Large intestine (tissue), 12 donors: ENCODE measurements around the gene SRF. TPM values are rescaled to one million over a fixed set of nuclear protein-coding genes. Genes with fewer than 3 reads are reported as not detected.

Source experiments
- DNase-seq, 2 donors: peaks; one replicate each; pipeline versions ENCODE4 v3.0.0 to v3.0.0-alpha.2; 2013
- H3K27ac ChIP-seq: one replicate; pipeline ENCODE4 v1.5.1; 2013; ENCODE audit warnings: low read length
- H3K27me3 ChIP-seq: 2 replicates; pipeline ENCODE4 v1.6.1; 2013; ENCODE audit warnings: low read length; ENCODE audit not compliant: control insufficient read depth, insufficient read depth
- H3K36me3 ChIP-seq: 2 replicates; pipeline ENCODE4 v1.6.1; 2013; ENCODE audit warnings: low read length; ENCODE audit not compliant: control insufficient read depth, insufficient read depth
- H3K4me1 ChIP-seq: one replicate; pipeline ENCODE4 v1.6.1; 2013; ENCODE audit warnings: low read length; ENCODE audit not compliant: control insufficient read depth, insufficient read depth
- H3K4me3 ChIP-seq: one replicate; pipeline ENCODE4 v1.5.1; 2013; ENCODE audit warnings: low read length
- H3K9me3 ChIP-seq: one replicate; pipeline ENCODE4 v1.6.1; 2013; ENCODE audit warnings: mild to moderate bottlenecking, low read depth, low read length, moderate library complexity; ENCODE audit not compliant: control insufficient read depth
- WGBS: methylation state at CpG from one replicate; pipeline ENCODE4 v1.1.5; 2013; ENCODE audit warnings: low lambda C conversion rate; ENCODE audit not compliant: insufficient coverage; 5-methylcytosine and 5-hydroxymethylcytosine counted together
- long read RNA-seq, 11 donors: transcript quantifications; one replicate each; lab custom pipeline, GENCODE V29; 2026
- polyA plus RNA-seq: library from polyadenylated mRNA; unstranded; fragments of 120-200 nt; gene quantifications from one replicate; pipeline ENCODE4 v1.2.1, GENCODE V29; 2013

SRF gene
- polyA plus RNA-seq = 30.1 TPM
- long read RNA-seq, donor 1, full-length matches to known transcripts = 6 of 6 reads
- long read RNA-seq, donor 1, partial matches to known transcripts = 0 of 6 reads
- long read RNA-seq, donor 1, other reads (novel, unspliced or antisense) = 0 of 6 reads
- long read RNA-seq, donor 2, full-length matches to known transcripts = 2 of 10 reads
- long read RNA-seq, donor 2, partial matches to known transcripts = 8 of 10 reads
- long read RNA-seq, donor 2, other reads (novel, unspliced or antisense) = 0 of 10 reads
- long read RNA-seq, donor 3, full-length matches to known transcripts = 4 of 106 reads
- long read RNA-seq, donor 3, partial matches to known transcripts = 102 of 106 reads
- long read RNA-seq, donor 3, other reads (novel, unspliced or antisense) = 0 of 106 reads
- long read RNA-seq, donor 4, full-length matches to known transcripts = 1 of 9 reads
- long read RNA-seq, donor 4, partial matches to known transcripts = 8 of 9 reads
- long read RNA-seq, donor 4, other reads (novel, unspliced or antisense) = 0 of 9 reads
- long read RNA-seq, donor 5, full-length matches to known transcripts = 2 of 2 reads
- long read RNA-seq, donor 5, partial matches to known transcripts = 0 of 2 reads
- long read RNA-seq, donor 5, other reads (novel, unspliced or antisense) = 0 of 2 reads
- long read RNA-seq, donor 6, full-length matches to known transcripts = 3 of 16 reads
- long read RNA-seq, donor 6, partial matches to known transcripts = 13 of 16 reads
- long read RNA-seq, donor 6, other reads (novel, unspliced or antisense) = 0 of 16 reads
- long read RNA-seq, donor 7, full-length matches to known transcripts = 2 of 16 reads
- long read RNA-seq, donor 7, partial matches to known transcripts = 14 of 16 reads
- long read RNA-seq, donor 7, other reads (novel, unspliced or antisense) = 0 of 16 reads
- long read RNA-seq, donor 8, full-length matches to known transcripts = 4 of 86 reads
- long read RNA-seq, donor 8, partial matches to known transcripts = 82 of 86 reads
- long read RNA-seq, donor 8, other reads (novel, unspliced or antisense) = 0 of 86 reads
- long read RNA-seq, donor 9, full-length matches to known transcripts = 3 of 9 reads
- long read RNA-seq, donor 9, partial matches to known transcripts = 6 of 9 reads
- long read RNA-seq, donor 9, other reads (novel, unspliced or antisense) = 0 of 9 reads
- long read RNA-seq, donor 10, full-length matches to known transcripts = 4 of 23 reads
- long read RNA-seq, donor 10, partial matches to known transcripts = 19 of 23 reads
- long read RNA-seq, donor 10, other reads (novel, unspliced or antisense) = 0 of 23 reads
- long read RNA-seq, donor 11, full-length matches to known transcripts = 5 of 19 reads
- long read RNA-seq, donor 11, partial matches to known transcripts = 14 of 19 reads
- long read RNA-seq, donor 11, other reads (novel, unspliced or antisense) = 0 of 19 reads

GRCh38 chr6:43170931-43171706, at the start of gene SRF:
TSS of gene SRF (plus strand) at chr6:43171269. CDS start at chr6:43171657, 388 bp downstream.
- Histone ChIP-seq H3K9me3 (no peaks in the 10 kb centered on the region), H3K4me3 (peak within 1 kb of the TSS; percentile 79), H3K36me3 (peaks cover 12% of the 10 kb centered on the region), H3K4me1 (peaks cover 29% of the 10 kb centered on the region), H3K27me3 (no peaks in the 10 kb centered on the region), H3K27ac (peak within 1 kb of the TSS; percentile 94)
- DNase-seq = peak; percentile 99 to 100
- WGBS = no CpG with 5 or more reads among the region's 83 CpGs

GRCh38 chr6:43122146-43122545, 48.9 kb upstream of the SRF start:
- no peaks in the 10 kb centered on the region for H3K36me3 ChIP-seq
- no peak overlapping the region for H3K4me3 ChIP-seq
- no peaks in the 10 kb centered on the region for H3K27me3 ChIP-seq
- H3K4me1 ChIP-seq = peaks cover 28% of the 10 kb centered on the region
- DNase-seq = no peak
- H3K9me3 ChIP-seq = no peaks in the 10 kb centered on the region
- no peak overlapping the region for H3K27ac ChIP-seq
- WGBS = no CpG with 5 or more reads among the region's 2 CpGs

- H3K4me3 ChIP-seq = no peak overlapping the region
- no CpG with 5 or more reads among the region's 25 CpGs for WGBS
- H3K4me1 ChIP-seq = peaks cover 32% of the 10 kb centered on the region
- H3K27me3 ChIP-seq = no peaks in the 10 kb centered on the region
- no peaks in the 10 kb centered on the region for H3K36me3 ChIP-seq
- no peak for DNase-seq
- H3K9me3 ChIP-seq = no peaks in the 10 kb centered on the region
- peak overlapping the region; percentile 6 for H3K27ac ChIP-seq
Observed at GRCh38 chr6:43123461-43124314, 47.4 kb upstream of the SRF start.

GRCh38 chr6:43124481-43124880, 46.6 kb upstream of the SRF start:
- WGBS = no CpG with 5 or more reads among the region's 6 CpGs
- Histone ChIP-seq H3K36me3 (peaks cover 2% of the 10 kb centered on the region), H3K4me1 (peaks cover 32% of the 10 kb centered on the region), H3K27ac (no peak overlapping the region), H3K27me3 (no peaks in the 10 kb centered on the region), H3K9me3 (no peaks in the 10 kb centered on the region), H3K4me3 (no peak overlapping the region)
- DNase-seq = no peak

GRCh38 chr6:43125119-43125518, 46.0 kb upstream of the SRF start:
- Histone ChIP-seq H3K4me1 (peaks cover 32% of the 10 kb centered on the region), H3K9me3 (no peaks in the 10 kb centered on the region), H3K27me3 (no peaks in the 10 kb centered on the region), H3K36me3 (peaks cover 2% of the 10 kb centered on the region), H3K4me3 (no peak overlapping the region), H3K27ac (no peak overlapping the region)
- no peak for DNase-seq
- 100% methylated on average over 1 of the region's 6 CpGs for WGBS

GRCh38 chr6:43125555-43125954, 45.5 kb upstream of the SRF start:
- WGBS = no CpG with 5 or more reads among the region's 1 CpG
- H3K27ac ChIP-seq = no peak overlapping the region

GRCh38 chr6:43127180-43127579, 43.9 kb upstream of the SRF start:
- Histone ChIP-seq H3K27ac (no peak overlapping the region), H3K9me3 (no peaks in the 10 kb centered on the region), H3K36me3 (peaks cover 10% of the 10 kb centered on the region), H3K4me1 (peaks cover 24% of the 10 kb centered on the region), H3K4me3 (no peak overlapping the region), H3K27me3 (no peaks in the 10 kb centered on the region)
- no CpG with 5 or more reads among the region's 12 CpGs for WGBS
- DNase-seq = peak in 1 of 2 donors; percentile 53

More at GRCh38 chr6:43125555-43125954, 45.5 kb upstream of the SRF start:
- Histone ChIP-seq H3K4me3 (no peak overlapping the region), H3K36me3 (peaks cover 2% of the 10 kb centered on the region), H3K4me1 (peaks cover 29% of the 10 kb centered on the region), H3K27me3 (no peaks in the 10 kb centered on the region), H3K9me3 (no peaks in the 10 kb centered on the region)
- DNase-seq = no peak

- Histone ChIP-seq H3K4me1 (peaks cover 22% of the 10 kb centered on the region), H3K27ac (no peak overlapping the region), H3K9me3 (no peaks in the 10 kb centered on the region), H3K36me3 (peaks cover 17% of the 10 kb centered on the region), H3K27me3 (no peaks in the 10 kb centered on the region), H3K4me3 (no peak overlapping the region)
- no peak for DNase-seq
- no CpG with 5 or more reads among the region's 11 CpGs for WGBS
Observed at GRCh38 chr6:43127877-43128276, 43.2 kb upstream of the SRF start.

GRCh38 chr6:43128926-43129325, 42.1 kb upstream of the SRF start:
- H3K36me3 ChIP-seq = peaks cover 17% of the 10 kb centered on the region
- H3K4me3 ChIP-seq = no peak overlapping the region
- H3K27me3 ChIP-seq = no peaks in the 10 kb centered on the region
- H3K9me3 ChIP-seq = no peaks in the 10 kb centered on the region
- no peak overlapping the region for H3K27ac ChIP-seq
- H3K4me1 ChIP-seq = peaks cover 15% of the 10 kb centered on the region
- WGBS = no CpG with 5 or more reads among the region's 16 CpGs
- no peak for DNase-seq
